HG02623 (cell line): Measurements from ENCODE around the gene TIMP2.

Experiments used
- ATAC-seq: cut with Tn5 transposase; IDR thresholded peaks from one replicate; pipeline ENCODE4 v1.9.1; 2021; ENCODE audit warnings: moderate library complexity; ENCODE audit not compliant: unreplicated experiment

The TIMP2 gene

DNA sequence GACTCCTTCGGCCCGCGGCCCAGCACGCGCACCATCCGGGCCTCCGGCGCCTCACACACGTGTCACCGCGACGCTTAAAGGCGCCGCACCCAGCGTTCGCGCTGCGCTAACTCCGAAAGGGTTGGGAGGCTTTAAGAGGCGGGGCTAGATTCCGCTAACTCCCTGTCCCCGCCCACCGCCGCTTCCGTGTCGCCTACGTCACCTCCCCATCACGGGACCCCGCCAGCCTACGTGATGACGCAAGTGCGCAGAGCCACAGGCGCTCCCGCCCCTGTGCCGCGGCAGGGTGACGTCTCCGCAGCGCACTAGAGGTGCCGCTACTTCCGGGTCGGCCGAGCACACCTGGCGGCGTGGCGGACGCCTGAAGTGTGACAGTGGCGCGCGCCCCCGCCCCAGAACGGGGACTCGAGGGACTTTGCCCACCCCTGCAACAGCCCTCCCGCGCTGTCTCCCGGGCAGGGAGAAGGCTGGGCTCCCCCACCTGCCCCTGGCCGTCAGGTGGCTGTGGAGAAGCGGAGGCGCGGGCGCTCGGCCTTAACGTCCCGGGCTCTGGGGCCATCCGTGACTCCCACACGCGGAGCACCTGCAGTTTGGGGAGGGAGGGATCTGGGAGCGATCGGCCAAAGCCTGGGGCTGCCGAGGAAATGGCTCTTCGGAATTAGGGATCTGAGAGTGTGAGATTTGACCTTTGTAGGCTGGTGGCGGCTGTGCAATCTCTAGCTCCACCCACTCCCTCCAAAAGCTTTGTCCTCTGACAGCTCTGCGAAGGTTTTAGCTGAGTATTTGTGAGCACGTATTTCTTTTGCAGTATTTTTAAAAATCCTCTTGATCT, 84.2 kb downstream of the TIMP2 start, which contains the start of gene USP36:
TSS of gene USP36 (minus strand) at position 35 of the 832 bp plus-strand sequence. CDS start 4,451 bp downstream, outside the sequence.
- peak; percentile 83 for ATAC-seq

DNA sequence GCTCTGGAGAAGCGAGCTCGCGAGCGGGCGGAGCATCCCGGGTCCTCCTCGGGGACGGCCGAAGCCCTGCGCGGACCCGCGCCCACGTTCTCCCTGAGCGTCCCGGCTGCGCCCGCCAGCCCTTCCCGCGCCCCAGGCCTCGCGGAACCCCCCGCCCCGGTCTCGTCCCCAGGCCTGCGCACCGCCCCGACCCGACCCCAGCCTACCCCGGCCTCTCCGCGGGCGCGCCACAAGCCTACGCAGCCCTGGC, 84.7 kb downstream of the TIMP2 start:
- ATAC-seq, result no peak

DNA sequence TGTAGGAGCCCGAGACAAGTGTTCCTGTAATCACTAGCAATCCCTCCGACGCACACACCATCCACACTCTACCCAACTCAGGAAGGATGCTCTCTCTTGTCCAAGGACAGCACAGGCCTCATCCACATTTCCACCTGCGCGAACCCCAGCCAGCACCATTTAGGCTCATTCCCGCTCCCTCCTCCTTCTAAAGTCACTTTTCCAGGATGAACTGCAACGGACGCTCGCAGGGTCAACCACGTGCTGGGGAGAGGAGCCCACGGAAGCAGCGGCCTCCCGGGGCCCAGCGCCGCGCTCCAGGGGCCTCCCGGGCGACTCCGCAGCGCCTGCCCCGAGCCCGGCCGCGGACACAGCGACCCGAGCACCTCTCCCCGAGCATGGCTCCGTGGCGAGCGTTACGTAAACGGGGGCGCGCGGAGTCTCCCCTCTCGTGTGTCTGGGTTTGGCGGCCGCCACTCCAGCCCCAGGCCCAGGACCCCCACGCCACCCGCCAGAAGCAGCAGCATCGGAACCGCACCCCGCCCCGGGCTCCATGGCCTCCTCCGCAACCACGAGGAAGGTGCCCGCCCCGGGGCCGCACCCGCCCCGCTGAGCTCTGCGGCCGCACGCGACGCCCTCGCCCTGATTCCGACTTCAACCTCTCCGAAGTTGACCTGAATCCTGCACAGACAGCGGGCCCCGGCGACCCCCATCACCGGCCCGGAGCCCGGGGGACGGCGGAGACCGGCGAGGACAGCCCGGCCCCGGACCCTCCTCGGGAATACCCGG, 85.2 kb downstream of the TIMP2 start:
- ATAC-seq, result no peak

DNA sequence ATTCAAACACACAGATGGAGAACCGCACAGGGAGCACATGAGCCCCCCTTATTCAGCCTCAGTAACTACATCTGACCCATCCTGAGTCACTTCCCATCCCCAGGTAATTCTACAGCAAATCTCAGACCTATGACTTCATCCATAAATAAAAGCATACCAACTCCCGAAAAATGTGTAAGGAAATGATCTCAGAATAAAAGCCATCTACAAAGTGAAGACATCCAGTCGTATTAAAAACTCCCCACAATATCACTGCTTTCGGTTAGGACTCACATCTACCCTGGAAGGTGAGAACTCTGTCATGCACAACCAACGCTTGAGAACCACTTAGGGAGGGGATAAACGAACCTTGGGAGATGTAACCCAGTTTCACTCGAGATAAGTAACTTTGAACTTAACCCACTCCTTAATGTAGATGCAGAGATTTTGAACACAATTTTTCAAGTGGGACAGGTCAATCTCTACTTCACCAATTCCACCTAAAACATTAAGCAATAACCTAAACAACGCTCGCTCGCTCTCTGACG, 85.9 kb downstream of the TIMP2 start:
- ATAC-seq, result no peak

DNA sequence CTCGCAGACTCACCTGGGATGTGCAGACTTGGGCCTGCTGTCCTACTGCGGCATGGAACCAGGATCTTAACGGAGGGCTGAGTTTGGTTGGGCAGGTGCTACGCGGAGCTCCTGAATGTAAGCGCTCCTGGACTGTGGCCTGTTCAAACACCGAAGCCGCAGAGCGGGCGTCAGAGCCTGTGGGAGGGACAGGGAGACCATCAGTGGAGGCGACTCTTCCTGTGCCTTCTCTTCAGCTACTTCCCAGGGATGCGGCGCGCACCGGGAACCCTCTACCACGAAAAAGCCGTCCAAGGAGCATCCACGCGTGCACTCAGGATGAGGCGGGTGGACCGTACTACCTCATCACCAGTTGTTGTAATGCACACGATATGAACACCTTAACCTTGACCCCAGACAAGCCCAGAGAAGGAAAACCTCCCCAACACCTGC, 86.6 kb downstream of the TIMP2 start:
- ATAC-seq, result no peak

DNA sequence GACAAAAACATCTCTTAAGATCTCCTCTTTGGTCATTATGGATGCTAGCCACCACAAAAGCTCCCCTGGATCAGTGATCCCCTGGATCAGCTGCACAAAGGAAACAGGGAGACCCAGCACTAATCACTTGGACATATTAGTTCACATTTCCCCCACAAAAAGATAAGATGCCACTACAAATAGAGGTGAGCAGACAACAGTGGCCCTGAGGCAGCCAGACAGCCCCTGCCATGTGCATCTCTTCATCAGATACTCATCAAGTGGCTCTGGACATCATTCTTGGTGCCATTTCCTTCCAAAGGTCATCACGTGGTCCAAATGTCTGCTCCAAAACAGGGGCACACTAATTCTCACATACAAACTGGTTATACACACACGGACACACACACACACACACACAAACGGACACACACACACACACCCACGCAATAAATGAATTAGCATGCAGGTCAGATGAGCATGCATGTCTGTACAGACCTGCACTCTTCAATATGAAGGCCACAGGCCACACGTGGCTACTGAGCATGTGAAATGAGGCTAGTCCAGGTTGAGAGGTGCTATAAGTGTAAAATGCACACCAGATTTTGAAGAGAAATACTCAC, 88.7 kb downstream of the TIMP2 start:
- no peak for ATAC-seq

DNA sequence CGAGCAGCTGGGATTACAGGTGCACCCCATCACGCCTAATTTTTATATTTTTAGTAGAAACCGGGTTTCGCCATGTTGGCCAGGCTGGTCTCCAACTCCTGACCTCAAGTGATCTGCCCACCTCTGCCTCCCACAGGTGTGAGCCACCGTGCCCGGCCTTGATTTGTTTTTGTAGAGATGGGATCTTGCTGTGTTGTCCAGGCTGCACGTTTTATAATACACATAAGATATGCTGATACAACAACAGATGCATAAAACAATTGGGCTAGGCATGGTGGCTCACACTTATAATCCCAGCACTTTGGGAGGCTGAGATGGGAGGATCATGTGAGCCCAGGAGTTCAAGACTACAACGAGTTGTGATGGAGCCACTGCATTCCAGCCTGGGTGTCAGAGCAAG, 90.6 kb downstream of the TIMP2 start:
- no peak for ATAC-seq

DNA sequence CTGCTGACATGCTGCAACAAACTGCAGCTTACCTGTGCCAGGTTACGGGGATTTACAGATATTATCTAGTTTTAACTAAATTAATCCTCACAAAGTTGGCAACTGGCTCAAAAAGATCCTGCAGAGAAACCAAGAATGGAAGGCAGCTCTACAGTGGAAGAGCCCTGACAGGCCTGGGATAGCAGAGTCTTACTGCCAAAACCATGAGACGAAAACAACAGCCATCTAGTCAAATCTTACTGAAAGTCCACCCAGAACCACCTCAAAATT, 92.7 kb downstream of the TIMP2 start:
- ATAC-seq, result no peak

DNA sequence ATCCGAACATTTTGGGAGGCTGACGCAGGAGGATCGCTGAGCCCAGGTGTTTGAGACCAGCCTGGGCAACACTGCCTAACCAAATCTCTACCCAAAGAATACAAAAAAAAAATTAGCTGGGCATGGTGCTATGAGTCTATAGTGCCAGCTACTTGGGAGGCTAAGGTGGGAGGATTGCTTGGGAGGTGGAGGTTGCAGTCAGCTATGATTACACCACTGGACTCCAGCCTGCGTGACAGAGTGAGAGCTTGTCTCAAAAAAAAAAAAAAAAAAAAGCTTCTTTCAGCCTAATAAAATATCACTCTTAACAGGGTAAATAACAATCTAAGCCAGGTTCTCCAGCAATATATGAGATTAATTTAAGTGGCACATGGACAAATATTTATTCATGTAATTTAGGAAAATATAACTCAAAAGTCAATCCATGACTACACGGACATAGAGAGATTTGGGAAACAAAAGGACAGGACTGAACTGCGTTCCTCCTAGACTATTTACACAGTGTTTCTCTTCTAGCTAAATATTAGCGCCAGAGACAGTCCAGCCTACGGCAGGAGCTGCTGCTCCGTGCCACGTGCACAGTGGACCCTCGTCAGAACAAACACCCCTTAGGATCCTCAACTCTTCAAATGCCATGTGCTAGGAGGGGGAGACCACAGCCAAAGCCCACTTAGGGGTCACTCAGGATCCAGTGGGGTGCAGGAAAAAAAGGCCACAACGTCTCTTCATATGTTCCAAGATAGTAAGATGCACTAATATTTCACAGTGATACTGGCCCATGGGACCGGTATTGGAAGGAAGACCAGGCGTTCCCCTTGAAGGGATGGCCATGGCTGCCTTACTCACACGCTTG, 93.3 kb downstream of the TIMP2 start:
- no peak for ATAC-seq

DNA sequence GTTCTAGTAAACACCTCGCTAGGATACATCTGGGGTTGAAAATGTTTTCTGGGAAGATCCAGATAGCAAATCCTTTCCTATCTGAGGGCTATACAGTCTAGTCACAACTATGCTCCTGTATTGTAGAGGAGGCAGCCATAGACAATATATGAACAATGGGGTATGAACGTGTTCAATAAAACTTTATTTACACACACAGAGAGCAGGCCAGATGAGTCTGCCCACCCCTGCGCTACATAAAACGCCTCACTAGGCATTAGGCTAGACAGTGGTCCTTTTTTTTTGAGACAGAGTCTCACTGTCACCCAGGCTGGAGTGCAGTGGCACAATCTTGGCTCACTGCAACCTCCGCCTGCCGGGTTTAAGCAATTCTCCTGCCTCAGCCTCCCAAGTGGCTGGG, 95.7 kb downstream of the TIMP2 start:
- ATAC-seq, result no peak

DNA sequence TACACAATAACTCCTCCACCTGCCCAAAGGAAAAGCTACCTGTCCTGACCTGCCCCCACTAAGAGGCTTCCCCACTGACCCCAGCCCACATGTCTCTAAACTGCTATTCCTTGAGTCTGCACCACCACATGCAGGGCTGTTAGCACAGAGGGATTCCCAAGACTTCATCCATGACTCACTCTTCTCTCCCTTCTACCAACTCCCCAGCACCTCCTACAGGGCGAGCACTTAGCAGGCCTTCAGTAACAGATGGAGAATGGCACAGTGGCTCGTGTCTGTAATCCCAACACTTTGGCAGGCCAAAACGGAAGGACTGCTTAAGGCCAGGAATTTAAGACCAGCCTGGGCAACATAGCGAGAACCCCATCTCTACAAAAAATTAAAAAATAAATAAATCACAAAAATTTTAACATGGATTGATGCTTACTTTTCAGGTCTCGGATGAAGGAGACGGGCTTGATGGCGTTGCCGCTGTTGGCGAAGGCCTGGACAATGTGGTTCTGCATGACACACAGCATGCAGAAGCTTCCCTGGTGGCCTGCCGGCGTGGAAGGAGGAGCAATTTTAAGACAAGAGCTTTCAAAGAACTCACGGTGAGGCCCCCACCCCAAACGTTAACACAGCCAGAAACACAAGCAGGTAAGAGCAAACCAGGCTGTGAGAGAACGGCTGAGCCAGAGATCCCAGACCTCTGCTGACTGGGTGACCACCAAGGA, 96.6 kb downstream of the TIMP2 start:
- ATAC-seq, result no peak

DNA sequence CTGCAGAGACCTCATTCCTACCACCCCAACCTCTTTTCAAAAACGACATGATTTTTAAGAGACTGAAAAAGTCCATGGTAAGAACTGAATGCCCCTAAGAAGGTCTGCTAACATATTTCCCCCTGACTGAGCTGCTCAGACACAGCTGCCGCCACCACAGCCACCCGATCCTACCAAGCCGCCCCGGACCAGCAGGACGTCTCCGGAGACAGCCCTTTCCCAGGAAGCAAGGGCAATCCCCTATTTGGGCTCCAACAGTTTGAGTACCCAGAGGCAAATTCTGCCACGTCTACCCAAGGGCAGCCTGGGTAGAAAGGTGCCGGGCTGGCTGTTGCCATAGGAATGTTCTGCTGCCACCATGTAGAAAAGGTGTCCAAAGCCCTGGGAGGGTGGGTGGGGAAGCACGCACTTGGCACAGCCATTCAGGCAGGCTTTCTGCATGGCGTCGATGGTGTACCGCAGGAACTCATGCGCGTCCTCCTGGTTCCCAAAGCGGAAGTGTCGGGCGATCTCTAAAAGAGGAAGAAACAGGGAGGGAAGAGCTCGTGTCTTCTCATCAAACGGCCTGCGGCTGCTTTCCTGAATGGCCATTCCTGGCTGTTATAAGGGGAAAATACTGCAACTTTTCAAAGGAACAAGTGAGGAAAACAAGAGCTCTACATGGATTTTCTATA, 98.2 kb downstream of the TIMP2 start:
- ATAC-seq, result no peak

DNA sequence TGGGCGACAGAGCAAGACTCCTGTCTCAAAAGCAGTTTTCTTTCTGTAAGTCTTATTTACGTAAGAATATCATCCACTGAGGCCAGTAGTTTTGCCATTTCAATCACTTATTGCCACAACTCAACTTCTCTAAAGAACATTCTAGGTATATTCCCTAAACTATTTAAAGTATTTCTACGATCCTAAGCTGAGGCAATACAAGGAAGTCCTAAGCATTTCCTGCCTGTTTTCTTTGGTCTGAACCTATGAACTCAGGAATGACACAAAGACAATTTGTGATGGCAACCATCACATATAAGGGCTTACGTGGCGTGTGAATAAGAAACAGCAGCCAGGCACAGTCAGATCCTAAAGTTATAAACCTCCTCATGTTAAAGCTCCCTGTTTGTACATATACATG, 98.8 kb downstream of the TIMP2 start:
- ATAC-seq, result no peak

DNA sequence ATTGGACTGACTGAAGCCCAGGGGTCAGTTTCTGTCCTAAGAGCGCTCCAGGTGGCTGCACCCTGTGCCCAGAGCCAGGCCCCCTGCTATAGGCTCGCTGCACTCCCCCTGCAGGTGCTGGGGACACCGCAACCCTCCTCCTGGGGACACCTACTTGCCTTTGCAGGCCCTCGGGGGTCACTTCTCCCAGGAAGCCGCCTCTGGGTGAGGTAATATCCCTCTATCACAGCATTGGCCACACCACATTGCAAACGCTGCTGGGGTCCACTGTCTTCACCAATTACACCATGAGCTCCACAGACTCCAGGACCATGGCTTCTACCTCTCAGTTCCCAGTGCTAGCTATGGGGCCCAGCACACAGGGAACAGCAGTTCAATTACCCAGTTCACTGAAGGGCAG, 99.5 kb downstream of the TIMP2 start:
- ATAC-seq, result no peak

DNA sequence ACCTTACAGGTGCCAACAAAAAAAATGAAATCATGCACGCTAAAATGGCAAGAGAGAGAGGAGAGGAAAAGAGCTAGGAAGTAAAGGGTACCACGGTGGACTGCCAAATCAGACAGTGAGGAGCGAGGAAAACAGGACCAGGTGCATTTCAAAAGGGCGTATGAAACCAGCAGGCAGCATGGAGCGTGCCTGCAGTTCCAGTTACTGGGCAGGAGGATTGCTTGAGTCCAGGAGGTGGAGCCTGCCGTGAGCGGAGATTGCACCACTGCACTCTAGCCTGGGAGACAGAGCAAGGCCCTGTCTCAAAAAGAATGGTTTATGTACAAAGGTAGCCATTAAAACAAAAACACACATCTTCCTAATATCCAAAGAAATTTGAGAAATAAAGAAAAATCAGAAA, 100.9 kb downstream of the TIMP2 start:
- ATAC-seq, result no peak

DNA sequence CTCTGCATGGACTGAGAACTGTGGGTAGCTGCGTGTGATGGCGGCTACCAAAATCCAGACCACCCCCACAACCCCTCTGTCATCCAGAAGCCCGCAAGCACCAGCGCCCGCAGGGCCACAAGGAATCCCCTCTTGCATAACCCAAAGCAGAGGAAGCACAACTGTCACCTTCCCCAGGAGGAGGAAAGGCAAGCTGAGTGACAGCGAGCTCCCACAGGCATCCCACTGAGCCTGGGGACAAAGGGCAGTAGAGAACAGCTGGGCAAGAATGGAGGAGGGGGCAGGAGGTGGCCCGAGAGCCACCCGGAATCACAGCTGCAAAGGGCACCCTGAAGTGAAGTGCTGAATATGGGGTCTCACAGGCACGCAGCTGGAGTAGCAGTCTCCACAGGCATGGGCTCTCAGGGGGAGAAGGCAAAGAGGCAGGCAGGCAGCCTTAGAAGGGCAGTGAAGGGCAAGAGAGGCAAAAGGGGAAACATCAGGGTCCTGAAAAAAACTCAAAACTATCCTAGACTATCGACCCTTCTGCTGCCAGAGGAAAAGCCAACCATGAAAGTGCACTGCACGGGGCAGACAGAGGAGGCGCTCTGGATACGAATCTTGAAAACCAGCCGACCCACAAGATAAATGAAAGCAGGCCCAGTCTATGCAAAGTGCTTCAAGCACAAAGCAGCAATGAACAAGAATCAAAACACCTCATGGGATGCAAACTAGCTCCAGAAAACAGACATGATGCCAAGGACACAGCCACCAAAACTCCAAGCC, 101.7 kb downstream of the TIMP2 start:
- ATAC-seq, result no peak

DNA sequence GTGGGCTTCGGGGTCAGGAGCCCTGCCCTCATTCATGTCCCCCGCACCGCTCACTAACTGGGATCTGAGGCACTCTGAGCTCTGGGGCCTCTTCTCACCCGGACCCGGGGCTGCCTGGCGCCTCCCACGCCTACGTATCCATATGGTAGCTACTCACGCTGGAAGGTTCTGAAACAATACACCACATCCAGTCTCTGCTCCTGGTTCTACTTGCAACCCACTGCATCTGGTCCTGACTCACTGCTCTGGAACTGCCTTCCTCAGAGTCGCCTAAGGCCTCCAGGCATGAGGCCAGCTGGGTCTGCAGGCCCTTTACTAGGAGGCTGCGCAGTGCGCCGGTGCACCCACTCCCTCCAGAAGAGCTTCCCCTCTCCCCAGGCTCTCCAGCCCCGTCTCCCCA, 102.6 kb downstream of the TIMP2 start:
- ATAC-seq, result no peak

DNA sequence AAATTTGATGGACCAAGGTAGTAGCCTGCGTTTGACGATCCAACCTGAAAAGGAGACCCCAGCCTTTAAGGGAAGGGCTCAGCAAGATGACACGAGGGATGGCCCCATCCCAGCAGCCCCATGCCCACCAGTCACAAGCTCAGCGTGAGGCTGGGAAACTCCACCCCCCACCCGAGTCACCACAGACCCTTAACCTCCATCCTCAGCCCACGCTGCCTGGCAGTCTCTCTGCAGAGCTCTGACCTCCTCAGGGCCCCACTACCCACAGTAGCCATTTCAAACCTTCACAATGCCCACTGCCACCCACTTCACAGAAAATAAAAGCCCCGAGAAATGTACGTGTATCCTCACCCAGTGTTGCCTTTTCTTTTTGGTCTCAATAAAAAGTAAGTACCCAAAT, 103.2 kb downstream of the TIMP2 start:
- ATAC-seq, result no peak

DNA sequence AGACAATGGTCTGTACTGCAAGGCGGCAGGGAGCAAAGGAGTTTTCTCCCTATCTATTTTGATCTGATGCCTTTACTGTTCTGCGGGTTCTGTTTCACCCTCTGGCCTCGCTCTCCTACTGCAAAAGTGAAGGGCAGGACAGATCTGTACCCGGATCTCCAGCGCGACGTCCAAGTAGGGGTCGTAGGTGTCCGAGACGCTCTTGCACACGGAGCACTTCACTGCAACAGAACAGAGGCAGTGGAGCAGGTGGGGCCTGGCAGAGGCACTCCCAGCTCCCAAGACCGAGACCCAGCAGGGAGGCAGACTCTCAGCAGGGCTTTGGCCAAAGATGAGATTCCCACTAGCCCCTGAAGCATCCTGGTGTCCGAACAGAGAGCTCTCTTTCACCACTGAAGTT, 104.3 kb downstream of the TIMP2 start:
- no peak for ATAC-seq
